SK-N-SH treated with all-trans-retinoic acid at 6 μM for 48 hours (cell line): ENCODE measurements around the gene CHST8.

Source experiments
- ATAC-seq: fragments of 200-7000 bp; cut with Tn5 transposase; 3 replicates; pipeline ENCODE4 v1.9.1; 2020; ENCODE audit warnings: mild to moderate bottlenecking, moderate library complexity
- ARNTL ChIP-seq: fragments of 450-650 bp; formaldehyde crosslinking; IDR thresholded peaks from 2 replicates; pipeline ENCODE4 v1.5.0; 2020; ENCODE audit warnings: low read depth, mild to moderate bottlenecking, moderate library complexity, borderline replicate concordance
- BACH2 ChIP-seq: fragments of 250-450 bp; sonication (Bioruptor Pico); IDR thresholded peaks from 2 replicates; pipeline ENCODE4 v1.9.0; 2021; ENCODE audit warnings: mild to moderate bottlenecking, borderline replicate concordance
- CREB5 ChIP-seq: fragments of 250-450 bp; sonication (Bioruptor Pico); IDR thresholded peaks from 2 replicates; pipeline ENCODE4 v1.5.1; 2020; ENCODE audit warnings: low read depth, mild to moderate bottlenecking, moderate library complexity
- CSRNP3 ChIP-seq: fragments of 250-450 bp; sonication (Bioruptor Pico); IDR thresholded peaks from 2 replicates; pipeline ENCODE4 v1.5.1; 2021; ENCODE audit warnings: mild to moderate bottlenecking, moderate library complexity
- ESRRG ChIP-seq: fragments of 250-450 bp; sonication (Bioruptor Pico); IDR thresholded peaks from 2 replicates; pipeline ENCODE4 v1.6.1; 2021; ENCODE audit warnings: mild to moderate bottlenecking
- GLIS3 ChIP-seq: fragments of 250-450 bp; sonication (Bioruptor Pico); IDR thresholded peaks from 2 replicates; pipeline ENCODE4 v1.5.0; 2020; ENCODE audit warnings: mild to moderate bottlenecking, moderate library complexity
- ISL1 ChIP-seq: fragments of 250-450 bp; sonication (Bioruptor Pico); IDR thresholded peaks from 2 replicates; pipeline ENCODE4 v2.1.2; 2022; ENCODE audit warnings: mild to moderate bottlenecking, moderate library complexity
- OSR1 ChIP-seq: fragments of 250-450 bp; sonication (Bioruptor Pico); IDR thresholded peaks from 2 replicates; pipeline ENCODE4 v1.8.0; 2022; ENCODE audit warnings: moderate library complexity, mild to moderate bottlenecking, inconsistent platforms
- PATZ1 ChIP-seq: fragments of 250-450 bp; sonication (Bioruptor Pico); IDR thresholded peaks from 2 replicates; pipeline ENCODE4 v1.8.0; 2020; ENCODE audit warnings: mild to moderate bottlenecking, moderate library complexity, borderline replicate concordance
- PPARA ChIP-seq: fragments of 250-450 bp; sonication (Bioruptor Pico); IDR thresholded peaks from 2 replicates; pipeline ENCODE4 v1.5.0; 2020; ENCODE audit warnings: mild to moderate bottlenecking, borderline replicate concordance
- RARB ChIP-seq: fragments of 250-450 bp; sonication (Bioruptor Pico); IDR thresholded peaks from 2 replicates; pipeline ENCODE4 v1.8.0; 2021; ENCODE audit warnings: mild to moderate bottlenecking, moderate library complexity
- SNAI2 ChIP-seq: fragments of 250-450 bp; sonication (Bioruptor Pico); IDR thresholded peaks from 2 replicates; pipeline ENCODE4 v1.5.0; 2020; ENCODE audit warnings: mild to moderate bottlenecking, moderate library complexity
- TCF4 ChIP-seq: fragments of 250-450 bp; sonication (Bioruptor Pico); IDR thresholded peaks from 2 replicates; pipeline ENCODE4 v1.8.0; 2021; ENCODE audit warnings: mild to moderate bottlenecking, moderate library complexity, borderline replicate concordance
- TOX ChIP-seq: fragments of 250-450 bp; sonication (Bioruptor Pico); IDR thresholded peaks from 2 replicates; pipeline ENCODE4 v1.8.0; 2021; ENCODE audit warnings: mild to moderate bottlenecking, moderate library complexity, borderline replicate concordance
- ZFP3 ChIP-seq: fragments of 250-450 bp; sonication (Bioruptor Pico); IDR thresholded peaks from 2 replicates; pipeline ENCODE4 v1.5.0; 2020; ENCODE audit warnings: mild to moderate bottlenecking, moderate library complexity
- ZFP30 ChIP-seq: fragments of 450-650 bp; formaldehyde crosslinking; IDR thresholded peaks from 2 replicates; pipeline ENCODE4 v1.5.0; 2022; ENCODE audit warnings: mild to moderate bottlenecking, moderate library complexity
- ZNF565 ChIP-seq: fragments of 450-650 bp; formaldehyde crosslinking; conservative IDR thresholded peaks from 2 replicates; pipeline ENCODE4 v1.5.0; 2020; ENCODE audit warnings: low read depth, mild to moderate bottlenecking, moderate library complexity
- ZNF70 ChIP-seq: fragments of 450-650 bp; formaldehyde crosslinking; IDR thresholded peaks from 2 replicates; pipeline ENCODE4 v1.5.0; 2020; ENCODE audit warnings: mild to moderate bottlenecking, moderate library complexity
- ZNF8 ChIP-seq: fragments of 450-650 bp; formaldehyde crosslinking; IDR thresholded peaks from 2 replicates; pipeline ENCODE4 v1.5.0; 2020; ENCODE audit warnings: mild to moderate bottlenecking, moderate library complexity
- TF ChIP-seq, protein P1 (sequence below): fragments of 250-450 bp; sonication (Bioruptor Pico); IDR thresholded peaks from 2 replicates; pipeline ENCODE4 v1.8.0; 2021; ENCODE audit warnings: low read depth, mild to moderate bottlenecking, moderate library complexity, borderline replicate concordance
- TF ChIP-seq, protein P2 (sequence below): fragments of 250-450 bp; sonication (Bioruptor Pico); IDR thresholded peaks from 2 replicates; pipeline ENCODE4 v1.5.0; 2020; ENCODE audit warnings: mild to moderate bottlenecking, moderate library complexity

The CHST8 gene

DNA sequence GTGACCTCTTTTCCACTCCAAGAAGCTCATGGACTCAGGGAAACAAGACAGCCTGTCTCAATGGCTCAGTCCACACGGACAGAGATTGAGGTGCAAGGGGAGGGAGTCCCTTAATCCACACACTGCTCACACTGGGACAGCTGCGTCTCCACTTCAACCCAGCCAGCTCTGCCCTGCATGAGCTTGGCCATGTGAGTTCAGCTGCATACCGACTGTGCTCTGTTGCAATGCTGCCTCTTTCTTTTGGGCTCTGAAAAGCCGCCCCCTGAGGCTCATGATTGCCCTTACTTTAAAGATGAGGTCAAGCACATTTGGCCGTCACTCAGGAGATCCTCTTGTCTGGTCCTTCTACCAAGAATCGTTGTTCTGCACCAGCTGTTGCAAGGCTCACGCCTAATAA is 110.1 kb downstream of the CHST8 start (continued):
- TF ChIP-seq PPARA (CRISPR knock-in tag) (no peak), TCF4 (CRISPR knock-in tag) (no peak), ZNF70 (CRISPR knock-in tag) (no peak), ZNF565 (CRISPR knock-in tag) (no peak)

- TF ChIP-seq RARB (CRISPR knock-in tag), result no peak
- TF ChIP-seq SNAI2 (CRISPR knock-in tag), result no peak
- no peak for TF ChIP-seq PPARA (CRISPR knock-in tag)
- no peak for TF ChIP-seq ESRRG (CRISPR knock-in tag)
- TF ChIP-seq CREB5, result no peak
- TF ChIP-seq ZFP30 (CRISPR knock-in tag), result no peak
- no peak for ATAC-seq
These were observed 113.2 kb downstream of the CHST8 start for GRCh38 chr19:33734913-33735312.

DNA sequence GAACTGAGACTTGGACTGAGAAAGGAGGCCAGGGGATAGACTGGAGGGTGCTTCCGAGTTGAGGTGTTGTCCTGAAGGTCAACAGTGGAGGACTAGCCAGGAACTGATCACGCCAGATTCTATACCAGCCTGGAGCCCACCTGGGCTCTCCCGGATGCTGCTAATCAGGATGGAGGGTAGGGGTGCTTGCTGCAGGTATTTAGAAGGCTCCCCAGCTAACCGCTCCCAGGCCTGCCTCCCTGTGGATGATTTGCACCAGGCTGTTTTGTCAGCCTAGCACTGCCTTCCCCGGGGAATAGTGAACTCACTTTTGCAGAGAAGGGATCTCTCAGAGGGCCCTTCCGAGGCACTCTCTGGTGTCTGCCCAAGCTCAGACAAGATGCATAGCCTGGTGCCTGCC is 114.4 kb downstream of the CHST8 start:
- TF ChIP-seq TCF4 (CRISPR knock-in tag) (no peak), GLIS3 (CRISPR knock-in tag) (no peak), CREB5 (no peak), TOX (CRISPR knock-in tag) (no peak), BACH2 (CRISPR knock-in tag) (no peak), CSRNP3 (CRISPR knock-in tag) (no peak), SNAI2 (CRISPR knock-in tag) (no peak), OSR1 (CRISPR knock-in tag) (no peak), PPARA (CRISPR knock-in tag) (no peak), ESRRG (CRISPR knock-in tag) (no peak), ZFP3 (CRISPR knock-in tag) (no peak), ISL1 (no peak), ZNF565 (CRISPR knock-in tag) (no peak), ZNF8 (no peak), PATZ1 (no peak), ZFP30 (CRISPR knock-in tag) (no peak), ARNTL (CRISPR knock-in tag) (no peak)
- TF ChIP-seq, protein P1, sequence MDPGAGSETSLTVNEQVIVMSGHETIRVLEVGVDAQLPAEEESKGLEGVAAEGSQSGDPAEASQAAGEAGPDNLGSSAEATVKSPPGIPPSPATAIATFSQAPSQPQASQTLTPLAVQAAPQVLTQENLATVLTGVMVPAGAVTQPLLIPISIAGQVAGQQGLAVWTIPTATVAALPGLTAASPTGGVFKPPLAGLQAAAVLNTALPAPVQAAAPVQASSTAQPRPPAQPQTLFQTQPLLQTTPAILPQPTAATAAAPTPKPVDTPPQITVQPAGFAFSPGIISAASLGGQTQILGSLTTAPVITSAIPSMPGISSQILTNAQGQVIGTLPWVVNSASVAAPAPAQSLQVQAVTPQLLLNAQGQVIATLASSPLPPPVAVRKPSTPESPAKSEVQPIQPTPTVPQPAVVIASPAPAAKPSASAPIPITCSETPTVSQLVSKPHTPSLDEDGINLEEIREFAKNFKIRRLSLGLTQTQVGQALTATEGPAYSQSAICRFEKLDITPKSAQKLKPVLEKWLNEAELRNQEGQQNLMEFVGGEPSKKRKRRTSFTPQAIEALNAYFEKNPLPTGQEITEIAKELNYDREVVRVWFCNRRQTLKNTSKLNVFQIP, result no peak
- TF ChIP-seq, protein P2, sequence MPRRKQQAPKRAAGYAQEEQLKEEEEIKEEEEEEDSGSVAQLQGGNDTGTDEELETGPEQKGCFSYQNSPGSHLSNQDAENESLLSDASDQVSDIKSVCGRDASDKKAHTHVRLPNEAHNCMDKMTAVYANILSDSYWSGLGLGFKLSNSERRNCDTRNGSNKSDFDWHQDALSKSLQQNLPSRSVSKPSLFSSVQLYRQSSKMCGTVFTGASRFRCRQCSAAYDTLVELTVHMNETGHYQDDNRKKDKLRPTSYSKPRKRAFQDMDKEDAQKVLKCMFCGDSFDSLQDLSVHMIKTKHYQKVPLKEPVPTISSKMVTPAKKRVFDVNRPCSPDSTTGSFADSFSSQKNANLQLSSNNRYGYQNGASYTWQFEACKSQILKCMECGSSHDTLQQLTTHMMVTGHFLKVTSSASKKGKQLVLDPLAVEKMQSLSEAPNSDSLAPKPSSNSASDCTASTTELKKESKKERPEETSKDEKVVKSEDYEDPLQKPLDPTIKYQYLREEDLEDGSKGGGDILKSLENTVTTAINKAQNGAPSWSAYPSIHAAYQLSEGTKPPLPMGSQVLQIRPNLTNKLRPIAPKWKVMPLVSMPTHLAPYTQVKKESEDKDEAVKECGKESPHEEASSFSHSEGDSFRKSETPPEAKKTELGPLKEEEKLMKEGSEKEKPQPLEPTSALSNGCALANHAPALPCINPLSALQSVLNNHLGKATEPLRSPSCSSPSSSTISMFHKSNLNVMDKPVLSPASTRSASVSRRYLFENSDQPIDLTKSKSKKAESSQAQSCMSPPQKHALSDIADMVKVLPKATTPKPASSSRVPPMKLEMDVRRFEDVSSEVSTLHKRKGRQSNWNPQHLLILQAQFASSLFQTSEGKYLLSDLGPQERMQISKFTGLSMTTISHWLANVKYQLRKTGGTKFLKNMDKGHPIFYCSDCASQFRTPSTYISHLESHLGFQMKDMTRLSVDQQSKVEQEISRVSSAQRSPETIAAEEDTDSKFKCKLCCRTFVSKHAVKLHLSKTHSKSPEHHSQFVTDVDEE, result no peak
- no peak for ATAC-seq
